ENCODE results near the gene TARDBP. TPM values are rescaled to one million over a fixed set of nuclear protein-coding genes. Genes with fewer than 3 reads are reported as not detected.
"Not testable (repeated sequence)": the region's sequence is repeated elsewhere in the genome, so short reads cannot be mapped to it uniquely, and the experiment has no call there.

TARDBP gene
- total RNA-seq, 1 donor from 2014 or later, result 175 TPM

DNA sequence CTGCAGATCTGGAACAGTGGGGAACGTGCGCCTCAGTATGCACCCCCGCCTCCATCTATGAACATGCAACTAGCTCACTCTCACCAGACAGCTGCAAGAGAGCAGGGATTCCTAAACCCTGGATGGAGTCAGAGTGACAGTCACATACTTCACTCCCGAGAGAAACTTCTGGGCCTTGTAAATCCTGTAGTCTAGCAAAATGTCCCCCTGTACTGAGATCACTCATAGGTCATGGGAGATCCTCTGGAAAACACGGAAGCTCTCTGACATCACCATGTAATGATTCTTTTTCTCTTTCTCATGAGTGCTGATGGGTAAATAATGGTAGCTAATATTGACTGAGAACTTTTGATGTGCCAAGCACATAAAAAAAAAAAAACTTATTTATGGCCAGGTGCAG is 23.4 kb upstream of the TARDBP start:
- no peak for DNase-seq (ENCODE audit: low spot score in 2 of 2, unreplicated experiment in 2 of 2)
- Mint-ChIP-seq H3K4me3 (no peak overlapping the region), H3K27me3 (ENCODE audit: low read depth) (peaks cover 20% of the 10 kb centered on the region), H3K27ac (no peak overlapping the region), H3K36me3 (no peaks in the 10 kb centered on the region), H3K4me1 (no peaks in the 10 kb centered on the region), H3K9me3 (no peaks in the 10 kb centered on the region)
- no peak for TF ChIP-seq CTCF (IDR thresholded peaks at IDR 0.05; ENCODE audit: unreplicated experiment)

- H3K9me3 Mint-ChIP-seq; H3K4me1 Mint-ChIP-seq; DNase-seq (ENCODE audit: low spot score in 2 of 2, unreplicated experiment in 2 of 2); H3K27ac Mint-ChIP-seq; H3K4me3 Mint-ChIP-seq; H3K36me3 Mint-ChIP-seq: not testable (repeated sequence)
- peaks cover 16% of the 10 kb centered on the region for H3K27me3 Mint-ChIP-seq (ENCODE audit: low read depth)
Observed at GRCh38 chr1:10989920-10990516, 22.4 kb upstream of the TARDBP start.

- H3K4me3 Mint-ChIP-seq, result no peak overlapping the region
Observed at GRCh38 chr1:10990828-10991227, 21.6 kb upstream of the TARDBP start.

DNA sequence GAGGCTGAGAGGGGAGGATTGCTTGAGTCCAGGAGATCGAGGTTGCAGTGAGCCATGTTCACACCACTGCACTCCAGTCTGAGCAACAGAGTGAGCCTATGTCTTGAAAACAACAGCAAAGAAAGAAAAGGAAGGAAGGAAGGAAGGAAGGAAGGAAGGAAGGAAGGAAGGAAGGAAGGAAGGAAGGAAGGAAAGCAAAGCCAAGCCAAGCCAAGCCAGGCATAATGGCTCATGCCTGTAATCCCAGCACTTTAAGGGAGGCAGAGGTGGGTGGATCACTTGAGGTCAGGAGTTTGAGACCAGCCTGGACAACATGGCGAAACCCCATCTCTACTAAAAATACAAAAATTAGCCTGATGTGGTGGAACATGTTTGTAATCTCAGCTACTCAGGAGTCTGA is 20.4 kb upstream of the TARDBP start:
- H3K4me3 Mint-ChIP-seq; H3K4me1 Mint-ChIP-seq; DNase-seq (ENCODE audit: low spot score in 2 of 2, unreplicated experiment in 2 of 2); H3K36me3 Mint-ChIP-seq; H3K9me3 Mint-ChIP-seq; H3K27ac Mint-ChIP-seq: not testable (repeated sequence)
- H3K27me3 Mint-ChIP-seq (ENCODE audit: low read depth), result peaks cover 12% of the 10 kb centered on the region

More at GRCh38 chr1:10990828-10991227, 21.6 kb upstream of the TARDBP start:
- Mint-ChIP-seq H3K9me3 (no peaks in the 10 kb centered on the region), H3K4me1 (no peaks in the 10 kb centered on the region), H3K27me3 (ENCODE audit: low read depth) (peaks cover 16% of the 10 kb centered on the region), H3K36me3 (no peaks in the 10 kb centered on the region), H3K27ac (no peak overlapping the region)
- TF ChIP-seq CTCF (IDR thresholded peaks at IDR 0.05; ENCODE audit: unreplicated experiment), result no peak
- DNase-seq (ENCODE audit: low spot score in 2 of 2, unreplicated experiment in 2 of 2), result no peak

DNA sequence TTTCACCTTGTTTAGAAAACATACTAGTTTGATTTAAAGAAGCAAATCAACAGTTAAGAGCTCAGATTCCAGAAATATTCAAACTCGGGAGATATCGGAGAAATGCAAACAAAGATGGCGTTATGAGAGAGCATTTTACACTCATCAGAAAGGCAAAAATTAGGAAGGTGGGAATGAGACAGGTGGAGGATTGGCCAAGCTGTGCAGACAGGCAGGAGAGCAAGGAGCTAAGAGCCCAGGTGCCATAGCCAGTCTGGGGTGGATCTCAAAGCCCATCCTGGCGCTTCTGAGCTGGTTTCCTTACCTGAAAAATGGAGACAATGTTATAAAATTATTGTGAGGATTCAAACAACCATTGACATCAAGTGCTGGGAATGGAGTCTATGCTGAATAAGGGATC is 19.6 kb upstream of the TARDBP start:
- H3K27me3 Mint-ChIP-seq (ENCODE audit: low read depth), result peaks cover 5% of the 10 kb centered on the region
- H3K36me3 Mint-ChIP-seq, result no peaks in the 10 kb centered on the region
- no peaks in the 10 kb centered on the region for H3K4me1 Mint-ChIP-seq
- H3K4me3 Mint-ChIP-seq, result no peak overlapping the region
- no peak for DNase-seq (ENCODE audit: low spot score in 2 of 2, unreplicated experiment in 2 of 2)
- TF ChIP-seq CTCF (IDR thresholded peaks at IDR 0.05; ENCODE audit: unreplicated experiment), result no peak
- no peaks in the 10 kb centered on the region for H3K9me3 Mint-ChIP-seq
- H3K27ac Mint-ChIP-seq, result no peak overlapping the region

DNA sequence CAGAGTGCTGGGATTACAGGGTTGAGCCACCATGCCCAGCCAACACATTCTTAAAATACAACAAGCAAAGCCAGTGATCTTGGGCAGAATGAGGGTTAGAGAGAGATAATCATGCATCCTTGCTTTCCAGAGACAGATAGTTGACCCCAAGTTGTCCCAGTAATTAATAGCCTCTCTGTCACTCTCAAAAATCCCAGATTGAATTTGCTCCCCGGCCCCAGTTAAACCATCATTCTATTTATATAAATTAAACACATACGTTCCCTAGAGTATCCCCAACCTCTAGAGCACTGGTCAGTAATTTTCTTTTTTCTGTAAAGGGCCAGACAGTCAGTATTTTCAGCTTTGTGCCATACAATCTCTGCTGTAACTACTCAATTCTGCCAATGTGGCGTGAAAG is 16.4 kb upstream of the TARDBP start:
- Mint-ChIP-seq H3K4me3 (no peak overlapping the region), H3K27ac (no peak overlapping the region), H3K36me3 (no peaks in the 10 kb centered on the region), H3K4me1 (no peaks in the 10 kb centered on the region), H3K9me3 (peaks cover 9% of the 10 kb centered on the region), H3K27me3 (ENCODE audit: low read depth) (no peaks in the 10 kb centered on the region)
- no peak for TF ChIP-seq CTCF (IDR thresholded peaks at IDR 0.05; ENCODE audit: unreplicated experiment)
- DNase-seq (ENCODE audit: low spot score in 2 of 2, unreplicated experiment in 2 of 2), result no peak

DNA sequence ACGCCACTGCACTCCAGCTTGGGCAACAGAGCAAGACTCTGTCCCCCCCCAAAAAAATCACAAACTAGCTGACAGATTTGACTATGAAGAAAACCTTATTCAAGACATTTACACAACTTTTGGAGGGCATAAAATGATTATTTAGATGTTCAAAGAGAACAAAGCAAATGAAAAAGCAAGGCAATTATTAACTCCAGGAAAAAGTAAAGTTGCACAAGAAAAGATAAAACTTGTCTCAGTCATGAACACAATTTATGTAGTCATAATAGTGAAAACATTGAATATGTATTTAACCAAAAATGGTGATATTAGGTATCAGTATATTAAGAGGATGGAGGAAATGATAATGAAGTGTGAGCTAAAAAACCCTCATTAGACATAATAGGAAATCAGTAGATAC is 11.9 kb upstream of the TARDBP start:
- no peak overlapping the region for H3K27ac Mint-ChIP-seq
- H3K36me3 Mint-ChIP-seq, result no peaks in the 10 kb centered on the region
- no peak for TF ChIP-seq CTCF (IDR thresholded peaks at IDR 0.05; ENCODE audit: unreplicated experiment)
- no peak for DNase-seq (ENCODE audit: low spot score in 2 of 2, unreplicated experiment in 2 of 2)
- H3K9me3 Mint-ChIP-seq, result peaks cover 9% of the 10 kb centered on the region
- no peaks in the 10 kb centered on the region for H3K27me3 Mint-ChIP-seq (ENCODE audit: low read depth)
- no peak overlapping the region for H3K4me3 Mint-ChIP-seq
- no peaks in the 10 kb centered on the region for H3K4me1 Mint-ChIP-seq
